HG02870 (cell line): ENCODE measurements around the gene FCGR3B.
"Not testable (repeated sequence)": the region's sequence is repeated elsewhere in the genome, so short reads cannot be mapped to it uniquely, and the experiment has no call there.

Experiments used
- ATAC-seq: cut with Tn5 transposase; IDR thresholded peaks from one replicate; pipeline ENCODE4 v1.9.1; 2021; ENCODE audit warnings: mild to moderate bottlenecking, moderate library complexity; ENCODE audit not compliant: unreplicated experiment

FCGR3B gene

GRCh38 chr1:161631076-161631475 is at the start of gene FCGR3B:
Gene FCGR3B (minus strand): TSS chr1:161631176. CDS start chr1:161631094, 82 bp downstream.
- no peak for ATAC-seq

GRCh38 chr1:161678500-161678899 is 47.5 kb upstream of the FCGR3B start:
- no peak for ATAC-seq

DNA sequence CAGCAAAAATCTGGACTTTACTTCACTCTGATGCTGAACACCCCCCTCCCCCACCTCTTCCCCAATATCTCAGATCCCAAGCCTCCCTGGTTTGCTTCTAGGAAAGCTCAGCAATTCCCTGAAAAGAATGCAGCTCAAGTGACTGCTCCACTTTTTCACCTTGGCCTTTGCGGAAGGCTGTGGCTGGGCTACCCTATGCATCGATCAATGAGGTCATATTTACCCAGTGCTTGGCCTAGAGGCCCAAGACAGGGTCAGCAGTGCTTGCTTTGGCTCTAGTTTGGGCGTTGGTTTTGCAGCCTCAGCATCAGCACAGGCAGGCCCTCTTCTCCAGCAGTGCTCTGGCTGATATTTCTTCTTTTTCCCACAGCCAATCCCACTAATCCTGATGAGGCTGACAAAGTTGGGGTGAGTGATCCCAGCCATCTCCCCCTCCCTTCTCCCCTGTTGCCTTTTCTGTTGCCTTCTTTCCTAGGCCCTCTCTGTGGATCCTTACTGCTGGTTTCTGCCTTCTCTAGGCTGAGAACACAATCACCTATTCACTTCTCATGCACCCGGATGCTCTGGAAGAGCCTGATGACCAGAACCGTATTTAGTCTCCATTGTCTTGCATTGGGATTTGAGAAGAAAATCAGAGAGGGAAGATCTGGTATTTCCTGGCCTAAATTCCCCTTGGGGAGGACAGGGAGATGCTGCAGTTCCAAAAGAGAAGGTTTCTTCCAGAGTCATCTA is 46.1 kb upstream of the FCGR3B start:
- ATAC-seq = no peak

DNA sequence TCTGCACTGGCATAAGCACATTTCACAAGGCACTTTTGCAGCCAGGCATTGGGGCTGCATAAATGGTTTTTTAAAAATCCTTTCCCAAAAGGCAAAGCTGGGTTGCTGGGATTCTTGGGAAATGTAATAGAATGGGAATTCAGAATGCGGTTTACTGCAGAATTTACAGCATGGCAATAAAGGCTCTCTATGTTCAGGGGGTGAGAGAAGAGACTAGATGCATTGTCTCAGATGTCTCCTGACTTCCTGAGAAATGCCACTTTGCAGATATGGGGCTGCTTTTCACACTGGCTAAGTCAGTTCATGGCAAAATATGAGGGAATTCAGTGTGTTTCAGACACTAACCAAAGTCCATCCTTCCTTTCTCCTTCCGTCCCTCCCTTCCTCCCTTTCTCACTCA is 45.5 kb upstream of the FCGR3B start:
- no peak for ATAC-seq

DNA sequence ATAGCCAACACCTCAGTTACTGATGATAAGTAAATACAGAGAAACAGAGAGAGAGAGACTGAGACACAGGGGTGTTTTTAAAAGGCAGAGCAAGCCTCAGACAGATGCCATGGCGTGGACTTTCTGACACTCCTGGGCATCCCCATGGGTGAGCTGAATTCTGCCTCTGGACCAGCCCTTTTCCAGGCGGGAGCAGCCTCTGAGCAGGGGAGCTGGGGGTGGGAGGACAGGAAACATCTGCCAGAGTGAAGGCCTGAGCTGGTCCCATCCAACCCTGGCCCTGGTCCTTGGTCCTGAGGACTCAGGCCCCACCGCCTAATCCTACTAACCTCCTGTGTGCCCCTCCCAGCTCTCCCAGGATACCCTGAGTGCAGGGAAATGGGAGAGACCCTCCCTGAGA is 43.9 kb upstream of the FCGR3B start:
- not testable (repeated sequence) for ATAC-seq

DNA sequence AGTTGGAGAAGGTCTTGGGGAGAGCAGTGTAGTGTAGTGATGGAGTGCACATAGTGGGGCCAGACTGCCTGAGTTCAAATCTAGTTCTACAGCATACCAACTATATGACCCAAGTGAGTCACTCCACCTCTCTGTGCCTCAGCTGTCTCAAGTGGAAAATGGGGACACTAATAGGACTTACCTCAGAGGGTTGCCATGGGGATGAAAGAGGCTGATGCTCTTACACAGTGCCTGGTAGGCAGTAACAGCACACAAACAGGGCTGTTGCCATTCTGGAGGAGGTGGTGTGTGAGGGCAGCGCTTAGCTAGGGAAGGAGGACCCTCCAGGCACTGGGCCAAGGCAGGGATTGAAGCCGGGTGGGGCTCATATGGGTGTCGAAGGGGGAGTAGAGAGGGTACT is 43.5 kb upstream of the FCGR3B start:
- ATAC-seq = not testable (repeated sequence)

DNA sequence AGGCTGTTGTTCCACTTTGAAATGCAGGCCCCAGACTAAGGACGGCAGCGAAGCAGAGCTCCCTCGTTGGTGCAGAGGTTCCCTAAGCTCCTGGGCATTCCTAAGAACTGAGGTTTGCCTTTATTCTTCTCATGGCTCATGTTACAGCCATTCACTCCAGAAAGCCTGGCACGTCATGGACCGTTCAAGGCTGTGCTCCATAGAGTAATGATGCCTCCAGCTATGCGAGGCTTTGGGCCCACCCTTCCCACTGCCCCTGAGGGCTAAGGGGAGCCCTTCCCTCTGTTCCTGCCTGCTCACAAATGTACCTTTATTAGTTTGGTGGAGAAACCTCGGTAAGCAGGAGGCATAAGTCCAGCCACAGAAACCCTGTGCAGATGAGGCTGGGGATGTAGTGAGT is 42.5 kb upstream of the FCGR3B start:
- ATAC-seq = not testable (repeated sequence)

DNA sequence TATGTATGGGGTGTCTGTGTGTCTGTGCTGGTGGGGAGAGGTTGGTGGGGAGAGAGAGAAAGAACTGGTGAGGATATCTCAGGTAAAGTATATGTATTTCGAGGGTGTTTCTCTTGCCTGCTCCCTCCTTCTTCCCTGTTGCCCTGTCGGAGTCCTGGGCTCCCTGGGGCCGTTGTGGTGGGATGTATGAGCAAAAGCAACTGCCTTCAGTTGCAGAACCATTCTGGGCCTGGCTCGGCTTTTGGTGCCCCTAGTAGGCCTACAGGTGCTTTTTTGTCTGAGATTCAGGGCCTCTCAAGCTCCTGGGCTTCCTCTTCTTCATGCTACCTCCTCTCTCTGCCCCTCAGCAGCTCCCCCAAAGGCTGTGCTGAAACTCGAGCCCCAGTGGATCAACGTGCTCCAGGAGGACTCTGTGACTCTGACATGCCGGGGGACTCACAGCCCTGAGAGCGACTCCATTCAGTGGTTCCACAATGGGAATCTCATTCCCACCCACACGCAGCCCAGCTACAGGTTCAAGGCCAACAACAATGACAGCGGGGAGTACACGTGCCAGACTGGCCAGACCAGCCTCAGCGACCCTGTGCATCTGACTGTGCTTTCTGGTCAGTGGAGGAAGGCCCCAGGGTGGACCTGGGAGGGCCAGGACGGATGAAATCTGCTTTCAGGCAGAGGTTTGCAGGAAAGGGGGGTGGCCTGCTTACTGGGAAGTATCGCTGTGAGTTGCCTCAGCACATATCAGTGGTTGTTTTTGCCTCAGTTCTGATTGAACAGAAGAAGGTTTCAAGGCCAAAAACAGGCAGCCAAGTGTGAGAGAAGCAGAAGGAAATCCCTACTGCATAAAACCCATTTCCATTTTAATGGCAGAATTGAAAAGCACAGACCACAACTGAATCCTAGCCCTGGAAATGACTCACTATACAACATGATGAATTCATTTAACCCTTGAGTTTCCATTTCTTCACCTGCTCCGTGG is 40.4 kb upstream of the FCGR3B start:
- not testable (repeated sequence) for ATAC-seq

DNA sequence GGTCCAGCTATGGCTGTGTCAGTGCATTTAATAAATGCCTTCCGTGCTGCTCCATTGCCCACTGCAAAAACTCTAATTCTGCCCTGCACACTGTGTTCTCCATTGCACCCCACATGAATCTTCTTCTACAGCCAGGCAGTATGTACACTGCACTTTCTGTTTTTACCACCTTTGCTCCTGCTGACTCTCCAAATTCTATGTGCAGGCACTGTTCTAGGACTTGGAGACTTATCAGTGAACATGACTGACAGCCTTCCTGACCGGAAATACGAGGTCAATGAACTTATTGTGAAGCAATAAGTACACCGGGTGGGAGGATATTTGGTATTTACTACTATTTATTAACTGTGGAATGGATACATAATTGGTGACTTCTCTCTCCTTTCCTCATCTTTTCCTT is 33.7 kb upstream of the FCGR3B start:
- ATAC-seq = not testable (repeated sequence)

DNA sequence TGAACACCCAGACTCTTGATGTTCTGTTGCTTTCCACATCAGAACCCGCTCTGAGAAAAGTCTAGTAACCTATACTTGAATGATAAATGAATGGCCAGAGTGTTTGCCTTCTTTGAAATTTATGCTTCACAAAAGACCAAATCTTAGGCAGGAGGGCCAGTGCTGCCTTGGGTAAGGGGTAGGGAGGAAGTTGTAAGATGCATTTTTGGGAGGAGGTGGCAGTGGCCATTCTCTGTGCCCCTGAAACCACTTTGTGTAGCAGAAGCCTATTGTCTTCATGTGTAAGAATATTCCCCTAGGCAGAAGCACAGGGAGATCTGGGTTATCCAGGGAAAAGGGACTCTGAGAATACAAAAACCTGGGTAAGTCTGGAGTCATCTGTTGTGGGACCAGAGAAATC is 32.6 kb upstream of the FCGR3B start:
- not testable (repeated sequence) for ATAC-seq

DNA sequence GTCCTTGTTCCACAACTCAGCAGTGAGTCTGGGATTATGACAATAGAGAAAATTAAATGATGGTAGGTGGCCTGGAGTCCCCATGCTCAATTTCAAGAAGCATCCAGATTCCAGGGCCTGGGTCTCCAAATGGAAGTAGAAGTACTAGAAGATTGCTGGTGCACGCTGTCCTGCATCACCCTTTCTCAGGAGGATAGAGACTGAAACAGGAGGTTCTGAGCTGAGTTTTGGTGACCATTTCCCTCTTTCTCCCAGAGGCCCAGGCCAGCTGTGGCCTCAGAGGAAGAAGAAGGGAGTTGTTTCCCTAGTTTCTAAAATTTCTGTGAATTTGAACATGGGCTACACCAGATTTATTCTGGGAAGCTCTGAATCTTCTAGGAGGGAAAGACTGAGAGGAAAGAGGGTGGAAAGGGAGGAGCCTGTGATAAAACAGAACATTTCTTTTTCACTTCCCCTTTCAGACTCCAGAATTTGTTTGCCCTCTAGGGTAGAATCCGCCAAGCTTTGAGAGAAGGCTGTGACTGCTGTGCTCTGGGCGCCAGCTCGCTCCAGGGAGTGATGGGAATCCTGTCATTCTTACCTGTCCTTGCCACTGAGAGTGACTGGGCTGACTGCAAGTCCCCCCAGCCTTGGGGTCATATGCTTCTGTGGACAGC is 31.8 kb upstream of the FCGR3B start, which contains the start of gene FCGR2B:
Gene FCGR2B, plus strand, starts transcription at position 460 of the 656 bp plus-strand sequence. Its CDS starts 99 bp downstream, at position 559.
- ATAC-seq = peak; percentile 71

- ATAC-seq = not testable (repeated sequence)
These were observed 30.8 kb upstream of the FCGR3B start for GRCh38 chr1:161661660-161662311.

DNA sequence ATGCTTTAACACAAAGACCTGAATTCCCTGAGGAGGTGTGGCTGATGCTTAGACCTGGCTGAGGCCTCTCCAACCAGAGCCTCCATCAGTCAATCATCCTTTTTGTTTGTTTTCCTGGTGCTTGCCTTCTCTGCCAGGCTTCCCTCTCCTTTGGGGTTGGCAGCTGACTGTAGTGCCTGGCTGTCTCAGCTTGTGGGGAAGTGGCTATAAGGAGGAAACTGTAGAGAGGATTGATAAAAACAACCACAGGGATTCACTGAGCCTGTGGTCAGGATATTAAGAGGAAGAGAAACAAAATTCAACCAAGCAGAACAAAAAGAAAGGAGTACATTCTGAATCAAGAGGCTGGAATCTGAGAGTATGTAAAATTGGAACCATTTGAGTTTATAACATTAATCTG is 27.5 kb upstream of the FCGR3B start:
- not testable (repeated sequence) for ATAC-seq

- not testable (repeated sequence) for ATAC-seq
These were observed 23.0 kb upstream of the FCGR3B start for GRCh38 chr1:161653971-161654370.

DNA sequence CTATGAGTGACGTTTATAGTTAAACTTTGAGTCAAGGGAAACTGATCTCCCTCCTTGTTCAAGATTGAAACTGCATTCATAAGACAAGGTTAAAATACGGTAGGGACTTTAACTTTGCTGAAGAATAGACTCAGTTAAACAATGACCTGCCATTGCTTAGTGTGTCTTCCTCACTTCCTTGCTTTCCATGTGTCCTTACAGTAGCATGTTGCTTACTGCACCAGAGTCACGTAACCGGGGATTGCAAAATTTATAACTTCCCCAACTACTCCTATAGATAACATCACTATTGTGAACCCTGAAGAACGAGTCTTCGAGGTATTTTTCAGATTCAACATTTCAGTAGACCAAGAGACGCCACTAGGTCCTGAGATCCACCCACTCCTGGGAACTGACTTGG is 22.6 kb upstream of the FCGR3B start:
- not testable (repeated sequence) for ATAC-seq

GRCh38 chr1:161647507-161648360 is 16.8 kb upstream of the FCGR3B start:
- ATAC-seq = not testable (repeated sequence)

GRCh38 chr1:161644855-161645254 is 13.9 kb upstream of the FCGR3B start:
- ATAC-seq = not testable (repeated sequence)

DNA sequence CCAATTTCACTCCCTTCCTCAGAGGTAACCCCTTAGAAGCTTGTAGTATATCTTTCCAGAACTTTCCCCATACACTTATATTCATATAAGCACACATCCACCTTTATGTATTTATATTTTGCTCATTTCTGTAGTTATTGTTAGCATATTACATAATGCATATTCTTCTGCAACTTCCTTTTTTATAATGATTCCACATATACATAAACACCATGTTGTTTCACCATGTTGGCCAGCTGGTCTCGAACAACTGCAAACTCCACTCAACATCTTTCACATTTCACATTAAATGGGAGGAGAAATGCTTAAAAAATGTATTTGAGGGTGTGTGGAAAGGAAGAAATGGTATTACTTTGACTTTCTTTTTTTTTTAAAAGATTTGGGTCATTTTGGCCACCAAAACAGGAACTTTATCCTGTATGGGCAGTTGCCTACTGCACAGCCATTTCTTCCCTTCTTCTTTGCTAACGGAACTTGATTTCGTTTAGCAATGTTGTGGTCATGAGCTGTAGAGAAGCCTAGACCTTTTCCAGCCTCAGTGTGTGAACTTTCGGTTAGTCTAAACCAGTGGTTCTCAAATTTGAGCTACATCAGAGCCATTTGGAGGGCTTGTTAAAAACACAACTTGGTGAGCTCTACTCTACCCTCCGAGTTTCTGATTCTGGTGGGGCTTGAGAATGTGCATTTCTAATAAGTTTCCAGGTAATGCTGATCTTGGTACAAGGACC is 12.7 kb upstream of the FCGR3B start:
- ATAC-seq = not testable (repeated sequence)

- ATAC-seq = not testable (repeated sequence)
These were observed 11.7 kb upstream of the FCGR3B start for GRCh38 chr1:161642697-161643096.
